ENCODE data around the gene ZGLP1. TPM values are rescaled to one million over a fixed set of nuclear protein-coding genes. Genes with fewer than 3 reads are reported as not detected.
A peak's percentile ranks its signal among the peaks of the same experiment; 100 is the strongest.

ZGLP1 gene
- total and polyA plus RNA-seq, 2 of the 13 experiments (the other 11 are each of a cell fraction or from before 2014, with no cell fraction given), result 2.4 to 3.0 TPM

DNA sequence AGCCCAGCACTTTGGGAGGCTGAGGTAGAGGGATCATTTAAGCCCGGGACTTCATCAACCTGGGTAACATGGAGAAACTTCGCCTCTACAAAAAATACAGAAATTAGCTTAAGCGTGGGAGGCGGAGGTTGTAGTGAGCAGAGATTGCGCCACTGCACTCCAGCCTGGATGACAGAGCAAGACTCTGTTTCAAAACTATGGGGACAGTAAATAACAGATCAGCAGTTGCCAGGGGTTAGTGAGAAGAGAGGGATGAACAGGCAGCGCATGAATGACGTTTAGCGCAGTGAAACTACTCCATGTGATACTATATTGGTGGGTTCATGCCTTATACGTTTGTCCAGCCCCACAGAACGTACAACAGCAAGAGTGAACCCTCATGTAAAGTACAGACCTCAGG, 36.9 kb upstream of the ZGLP1 start (continued):
- TF ChIP-seq, protein P1, sequence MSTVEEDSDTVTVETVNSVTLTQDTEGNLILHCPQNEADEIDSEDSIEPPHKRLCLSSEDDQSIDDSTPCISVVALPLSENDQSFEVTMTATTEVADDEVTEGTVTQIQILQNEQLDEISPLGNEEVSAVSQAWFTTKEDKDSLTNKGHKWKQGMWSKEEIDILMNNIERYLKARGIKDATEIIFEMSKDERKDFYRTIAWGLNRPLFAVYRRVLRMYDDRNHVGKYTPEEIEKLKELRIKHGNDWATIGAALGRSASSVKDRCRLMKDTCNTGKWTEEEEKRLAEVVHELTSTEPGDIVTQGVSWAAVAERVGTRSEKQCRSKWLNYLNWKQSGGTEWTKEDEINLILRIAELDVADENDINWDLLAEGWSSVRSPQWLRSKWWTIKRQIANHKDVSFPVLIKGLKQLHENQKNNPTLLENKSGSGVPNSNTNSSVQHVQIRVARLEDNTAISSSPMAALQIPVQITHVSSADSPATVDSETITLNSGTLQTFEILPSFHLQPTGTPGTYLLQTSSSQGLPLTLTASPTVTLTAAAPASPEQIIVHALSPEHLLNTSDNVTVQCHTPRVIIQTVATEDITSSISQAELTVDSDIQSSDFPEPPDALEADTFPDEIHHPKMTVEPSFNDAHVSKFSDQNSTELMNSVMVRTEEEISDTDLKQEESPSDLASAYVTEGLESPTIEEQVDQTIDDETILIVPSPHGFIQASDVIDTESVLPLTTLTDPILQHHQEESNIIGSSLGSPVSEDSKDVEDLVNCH (CRISPR knock-in tag; IDR thresholded peaks at IDR 0.05), result no peak
- TF ChIP-seq ZSCAN21 (CRISPR knock-in tag; IDR thresholded peaks at IDR 0.05; ENCODE audit: borderline replicate concordance) (no peak), CREB1 (IDR thresholded peaks at IDR 0.05) (peak; percentile 17; the same call in 1 of the 2 replicates), CREB1 (CRISPR knock-in tag; IDR thresholded peaks at IDR 0.05) (no peak), GATAD2A (CRISPR knock-in tag; IDR thresholded peaks at IDR 0.05) (peak; percentile 64), KDM5B (CRISPR knock-in tag; IDR thresholded peaks at IDR 0.05; ENCODE audit: borderline replicate concordance) (no peak), CREM (IDR thresholded peaks at IDR 0.05) (0 out of 2 replicates have a peak, but pooled peaks have one; percentile 16), CREM (CRISPR knock-in tag; IDR thresholded peaks at IDR 0.05) (no peak), ZFP36 (IDR thresholded peaks at IDR 0.05; ENCODE audit: borderline replicate concordance, low read depth, low read length, partially characterized antibody) (no peak), MAFK (conservative IDR thresholded peaks at IDR 0.05 in 1 of 2, IDR thresholded peaks at IDR 0.05 in 1 of 2; ENCODE audit: low read length in 2 of 2) (peak in 1 of 2 experiments; percentile 5; a peak in 1 of 4 replicates), RFX3 (CRISPR knock-in tag; IDR thresholded peaks at IDR 0.05) (no peak), ZNF674 (CRISPR knock-in tag; IDR thresholded peaks at IDR 0.05; ENCODE audit: low read depth) (no peak), RORA (CRISPR knock-in tag; IDR thresholded peaks at IDR 0.05) (no peak), FOXA1 (IDR thresholded peaks at IDR 0.05) (no peak), FOXA1 (CRISPR knock-in tag; IDR thresholded peaks at IDR 0.05) (peak; percentile 80; the same call in 1 of the 2 replicates), ZNF274 (CRISPR knock-in tag; IDR thresholded peaks at IDR 0.05) (no peak), GPN1 (CRISPR knock-in tag; IDR thresholded peaks at IDR 0.05; ENCODE audit: borderline replicate concordance) (no peak), TEAD3 (CRISPR knock-in tag; optimal IDR thresholded peaks at IDR 0.05; ENCODE audit: borderline replicate concordance) (peak; percentile 47), ZNF12 (CRISPR knock-in tag; IDR thresholded peaks at IDR 0.05) (peak; percentile 17; the same call in 1 of the 2 replicates), SALL2 (CRISPR knock-in tag; IDR thresholded peaks at IDR 0.05) (no peak), ZKSCAN5 (CRISPR knock-in tag; IDR thresholded peaks at IDR 0.05) (no peak), RFXANK (CRISPR knock-in tag; IDR thresholded peaks at IDR 0.05) (peak; percentile 97)
- TF ChIP-seq, protein P2, sequence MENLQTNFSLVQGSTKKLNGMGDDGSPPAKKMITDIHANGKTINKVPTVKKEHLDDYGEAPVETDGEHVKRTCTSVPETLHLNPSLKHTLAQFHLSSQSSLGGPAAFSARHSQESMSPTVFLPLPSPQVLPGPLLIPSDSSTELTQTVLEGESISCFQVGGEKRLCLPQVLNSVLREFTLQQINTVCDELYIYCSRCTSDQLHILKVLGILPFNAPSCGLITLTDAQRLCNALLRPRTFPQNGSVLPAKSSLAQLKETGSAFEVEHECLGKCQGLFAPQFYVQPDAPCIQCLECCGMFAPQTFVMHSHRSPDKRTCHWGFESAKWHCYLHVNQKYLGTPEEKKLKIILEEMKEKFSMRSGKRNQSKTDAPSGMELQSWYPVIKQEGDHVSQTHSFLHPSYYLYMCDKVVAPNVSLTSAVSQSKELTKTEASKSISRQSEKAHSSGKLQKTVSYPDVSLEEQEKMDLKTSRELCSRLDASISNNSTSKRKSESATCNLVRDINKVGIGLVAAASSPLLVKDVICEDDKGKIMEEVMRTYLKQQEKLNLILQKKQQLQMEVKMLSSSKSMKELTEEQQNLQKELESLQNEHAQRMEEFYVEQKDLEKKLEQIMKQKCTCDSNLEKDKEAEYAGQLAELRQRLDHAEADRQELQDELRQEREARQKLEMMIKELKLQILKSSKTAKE (CRISPR knock-in tag; IDR thresholded peaks at IDR 0.05; ENCODE audit: borderline replicate concordance), result no peak
- TF ChIP-seq, protein P3, sequence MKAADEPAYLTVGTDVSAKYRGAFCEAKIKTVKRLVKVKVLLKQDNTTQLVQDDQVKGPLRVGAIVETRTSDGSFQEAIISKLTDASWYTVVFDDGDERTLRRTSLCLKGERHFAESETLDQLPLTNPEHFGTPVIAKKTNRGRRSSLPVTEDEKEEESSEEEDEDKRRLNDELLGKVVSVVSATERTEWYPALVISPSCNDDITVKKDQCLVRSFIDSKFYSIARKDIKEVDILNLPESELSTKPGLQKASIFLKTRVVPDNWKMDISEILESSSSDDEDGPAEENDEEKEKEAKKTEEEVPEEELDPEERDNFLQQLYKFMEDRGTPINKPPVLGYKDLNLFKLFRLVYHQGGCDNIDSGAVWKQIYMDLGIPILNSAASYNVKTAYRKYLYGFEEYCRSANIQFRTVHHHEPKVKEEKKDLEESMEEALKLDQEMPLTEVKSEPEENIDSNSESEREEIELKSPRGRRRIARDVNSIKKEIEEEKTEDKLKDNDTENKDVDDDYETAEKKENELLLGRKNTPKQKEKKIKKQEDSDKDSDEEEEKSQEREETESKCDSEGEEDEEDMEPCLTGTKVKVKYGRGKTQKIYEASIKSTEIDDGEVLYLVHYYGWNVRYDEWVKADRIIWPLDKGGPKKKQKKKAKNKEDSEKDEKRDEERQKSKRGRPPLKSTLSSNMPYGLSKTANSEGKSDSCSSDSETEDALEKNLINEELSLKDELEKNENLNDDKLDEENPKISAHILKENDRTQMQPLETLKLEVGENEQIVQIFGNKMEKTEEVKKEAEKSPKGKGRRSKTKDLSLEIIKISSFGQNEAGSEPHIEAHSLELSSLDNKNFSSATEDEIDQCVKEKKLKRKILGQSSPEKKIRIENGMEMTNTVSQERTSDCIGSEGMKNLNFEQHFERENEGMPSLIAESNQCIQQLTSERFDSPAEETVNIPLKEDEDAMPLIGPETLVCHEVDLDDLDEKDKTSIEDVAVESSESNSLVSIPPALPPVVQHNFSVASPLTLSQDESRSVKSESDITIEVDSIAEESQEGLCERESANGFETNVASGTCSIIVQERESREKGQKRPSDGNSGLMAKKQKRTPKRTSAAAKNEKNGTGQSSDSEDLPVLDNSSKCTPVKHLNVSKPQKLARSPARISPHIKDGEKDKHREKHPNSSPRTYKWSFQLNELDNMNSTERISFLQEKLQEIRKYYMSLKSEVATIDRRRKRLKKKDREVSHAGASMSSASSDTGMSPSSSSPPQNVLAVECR (CRISPR knock-in tag; IDR thresholded peaks at IDR 0.05; ENCODE audit: borderline replicate concordance), result peak; percentile 15; the same call in 1 of the 2 replicates

Data from HepG2 (cell line).